WTC11 (cell line): ENCODE data around the gene PGP. TPM values are rescaled to one million over a fixed set of nuclear protein-coding genes. Genes with fewer than 3 reads are reported as not detected.

Experiments used
- ATAC-seq: fragments of 200-7000 bp; cut with Tn5 transposase; 2 replicates; pipeline ENCODE4 v1.10.0; 2021; ENCODE audit warnings: mild to moderate bottlenecking, moderate library complexity
- CTCF ChIA-PET: fragments of 300-600 bp; sonication (Branson Sonifier 250); formaldehyde crosslinking; loops from one replicate; lab custom pipeline; 2021; ENCODE audit warnings: antibody characterized with exemption; lab: Charles Lee
- POLR2A ChIA-PET: fragments of 350-600 bp; sonication (Branson Sonifier 250); formaldehyde crosslinking; loops from one replicate; lab custom pipeline; 2021; ENCODE audit warnings: antibody characterized with exemption; lab: Charles Lee
- DNase-seq: peaks from one replicate; pipeline ENCODE4 v3.0.0; 2021; ENCODE audit warnings: low spot score
- H3K27ac Mint-ChIP-seq: 2 replicates; pipeline ENCODE4 v1.8.0; 2021; ENCODE audit warnings: mixed read lengths
- H3K27me3 Mint-ChIP-seq: 2 replicates; pipeline ENCODE4 v1.8.0; 2021; ENCODE audit warnings: low read depth, mild to moderate bottlenecking, moderate library complexity, mixed read lengths
- H3K36me3 Mint-ChIP-seq: 2 replicates; pipeline ENCODE4 v1.8.0; 2021; ENCODE audit warnings: mixed read lengths
- H3K4me1 Mint-ChIP-seq: 2 replicates; pipeline ENCODE4 v1.8.0; 2022; ENCODE audit warnings: mixed read lengths
- H3K4me3 Mint-ChIP-seq: 2 replicates; pipeline ENCODE4 v1.8.0; 2021; ENCODE audit warnings: mild to moderate bottlenecking, moderate library complexity, mixed read lengths
- H3K9me3 Mint-ChIP-seq: 2 replicates; pipeline ENCODE4 v1.8.0; 2021; ENCODE audit warnings: mixed read lengths
- AFF4 ChIP-seq: sonication (generic); formaldehyde crosslinking; IDR thresholded peaks from 2 replicates; pipeline ENCODE4 v1.8.1; 2023; ENCODE audit warnings: mild to moderate bottlenecking, missing genetic modification reagents, borderline replicate concordance
- AR ChIP-seq: fragments of 250-450 bp; sonication (Bioruptor Pico); IDR thresholded peaks from 2 replicates; pipeline ENCODE4 v1.9.0; 2021; ENCODE audit warnings: mild to moderate bottlenecking
- ARID4B ChIP-seq: sonication (generic); formaldehyde crosslinking; IDR thresholded peaks from 2 replicates; pipeline ENCODE4 v1.8.0; 2023; ENCODE audit warnings: missing genetic modification reagents, mild to moderate bottlenecking, borderline replicate concordance
- ESRRA ChIP-seq: sonication (generic); formaldehyde crosslinking; IDR thresholded peaks from 2 replicates; pipeline ENCODE4 v1.8.1; 2022; ENCODE audit warnings: mild to moderate bottlenecking, missing genetic modification reagents, borderline replicate concordance
- FOXP1 ChIP-seq: sonication (generic); formaldehyde crosslinking; IDR thresholded peaks from 2 replicates; pipeline ENCODE4 v1.8.0; 2022; ENCODE audit warnings: missing genetic modification reagents, mild to moderate bottlenecking, moderate library complexity, borderline replicate concordance
- FOXP4 ChIP-seq: sonication (generic); formaldehyde crosslinking; IDR thresholded peaks from 2 replicates; pipeline ENCODE4 v1.8.0; 2022; ENCODE audit warnings: mild to moderate bottlenecking, missing genetic modification reagents
- MLX ChIP-seq: sonication (generic); formaldehyde crosslinking; IDR thresholded peaks from 2 replicates; pipeline ENCODE4 v1.8.1; 2023; ENCODE audit warnings: mild to moderate bottlenecking, missing genetic modification reagents, moderate library complexity
- PRDM15 ChIP-seq: sonication (generic); formaldehyde crosslinking; IDR thresholded peaks from 2 replicates; pipeline ENCODE4 v1.8.0; 2022; ENCODE audit warnings: missing genetic modification reagents
- ZBTB21 ChIP-seq: sonication (generic); formaldehyde crosslinking; IDR thresholded peaks from 2 replicates; pipeline ENCODE4 v1.8.1; 2023; ENCODE audit warnings: mild to moderate bottlenecking, missing genetic modification reagents, borderline replicate concordance
- ZBTB43 ChIP-seq: sonication (generic); formaldehyde crosslinking; IDR thresholded peaks from 2 replicates; pipeline ENCODE4 v1.8.1; 2023; ENCODE audit warnings: mild to moderate bottlenecking, missing genetic modification reagents
- ZNF263 ChIP-seq: sonication (generic); formaldehyde crosslinking; IDR thresholded peaks from 2 replicates; pipeline ENCODE4 v1.8.1; 2022; ENCODE audit warnings: low read depth, mild to moderate bottlenecking, moderate library complexity, missing genetic modification reagents
- ZNF396 ChIP-seq: fragments of 250-450 bp; sonication (Bioruptor Pico); IDR thresholded peaks from 2 replicates; pipeline ENCODE4 v1.8.0; 2021; ENCODE audit warnings: mild to moderate bottlenecking, moderate library complexity, borderline replicate concordance
- total RNA-seq: library from RNA; stranded (reverse); gene quantifications from 3 replicates; pipeline ENCODE4 v1.2.3, GENCODE V29; 2021

The PGP gene
- total RNA-seq, 1 experiment from 2014 or later: 39.5 TPM

GRCh38 chr16:2235695-2236336 is 21.2 kb upstream of the PGP start:
- ATAC-seq: no peak
- H3K4me3 Mint-ChIP-seq: peak overlapping the region; percentile 47; the same call in 1 of the 2 replicates
- no peak for DNase-seq
- POLR2A ChIA-PET: interaction anchor here (1.0 to 4.1 kb wide), 3 partner anchors 16 to 28 kb away, joined by 4 to 28 read pairs (median 8); partner anchors contain the start of genes ECI1 and PGP
- no peaks in the 10 kb centered on the region for H3K36me3 Mint-ChIP-seq
- TF ChIP-seq AR (CRISPR knock-in tag) (no peak), MLX (CRISPR knock-in tag) (no peak), ZBTB21 (CRISPR knock-in tag) (no peak), FOXP4 (CRISPR knock-in tag) (no peak), ZNF396 (CRISPR knock-in tag) (no peak), ZBTB43 (CRISPR knock-in tag) (no peak)
- CTCF ChIA-PET: interaction anchor here (1.0 to 4.5 kb wide), 7 partner anchors 16 to 265 kb away, joined by 3 to 51 read pairs (median 5); partner anchors contain the start of genes CASKIN1, ECI1 and PGP
- no peaks in the 10 kb centered on the region for H3K9me3 Mint-ChIP-seq
- H3K4me1 Mint-ChIP-seq: no peaks in the 10 kb centered on the region
- no peak overlapping the region for H3K27ac Mint-ChIP-seq
- peaks cover 16% of the 10 kb centered on the region for H3K27me3 Mint-ChIP-seq

- no peak overlapping the region for H3K27ac Mint-ChIP-seq
- ATAC-seq: no peak
- no peaks in the 10 kb centered on the region for H3K36me3 Mint-ChIP-seq
- DNase-seq: no peak
- ChIA-PET CTCF (interaction anchor here (4.5 kb wide), 1 partner anchor 40 kb away, joined by 51 read pairs; the partner anchor contains the start of gene CASKIN1), POLR2A (interaction anchor here (2.5 to 4.1 kb wide), 2 partner anchors 17 to 21 kb away, joined by 8 to 28 read pairs; partner anchors contain the start of genes ECI1 and PGP)
- H3K4me3 Mint-ChIP-seq: no peak overlapping the region
- peaks cover 16% of the 10 kb centered on the region for H3K27me3 Mint-ChIP-seq
- no peaks in the 10 kb centered on the region for H3K9me3 Mint-ChIP-seq
- H3K4me1 Mint-ChIP-seq: no peaks in the 10 kb centered on the region
- TF ChIP-seq FOXP1 (CRISPR knock-in tag) (0 out of 2 replicates have a peak, but pooled peaks have one; percentile 39), AFF4 (CRISPR knock-in tag) (no peak), ARID4B (CRISPR knock-in tag) (no peak), ESRRA (no peak), ZNF263 (CRISPR knock-in tag) (no peak), PRDM15 (CRISPR knock-in tag) (no peak)
Measured at GRCh38 chr16:2235234-2235651, 20.6 kb upstream of the PGP start.
